HepG2 (cell line): ENCODE data around the gene HS2ST1. TPM values are rescaled to one million over a fixed set of nuclear protein-coding genes. Genes with fewer than 3 reads are reported as not detected.

Experiments
- ATAC-seq: fragments of 200-7000 bp; cut with Tn5 transposase; 3 replicates; pipeline ENCODE4 v1.9.1; 2020; ENCODE audit warnings: mild to moderate bottlenecking, moderate library complexity
- BruUV-seq: library from RNA; stranded (reverse); fragments of 400-500 nt; replicated peaks from 2 replicates; lab custom pipeline; 2021; lab: Mats Ljungman, UMichigan
- CTCF ChIA-PET: fragments of 300-600 bp; formaldehyde crosslinking; extraction: SDS; loops from one replicate; lab custom pipeline; 2021; ENCODE audit warnings: low total read pairs, inconsistent platforms, low intra/inter-chr PET ratio; lab: Yijun Ruan, JAX
- POLR2A ChIA-PET: fragments of 350-600 bp; sonication (Branson Sonifier 250); formaldehyde crosslinking; loops from one replicate; lab custom pipeline; 2020; ENCODE audit warnings: antibody characterized with exemption, inconsistent platforms; lab: Yijun Ruan, JAX
- DNase-seq: peaks from one replicate; pipeline ENCODE4 v3.0.0-alpha.2; 2015; ENCODE audit warnings: low spot score
- FAIRE-seq: peaks from 3 replicates; lab custom pipeline; 2011; peaks lifted over from hg19 to GRCh38; lab: Jason Lieb, UNC
- H2AFZ ChIP-seq: one replicate; pipeline ENCODE4 v1.6.1; 2011; ENCODE audit warnings: low read length, inconsistent platforms
- H3K27ac ChIP-seq: fragments of 300-600 bp; 3 replicates; pipeline ENCODE4 v1.8.0; 2011; ENCODE audit warnings: mixed run types, mild to moderate bottlenecking, mixed read lengths, low read length, inconsistent platforms; ENCODE audit not compliant: insufficient read depth; ENCODE audit errors: extremely low read length
- H3K27me3 ChIP-seq, 2 experiments: fragments of 200-600 bp in 1 of 2; 2 replicates in 1 of 2; 3 replicates in 1 of 2; pipeline versions ENCODE4 v1.6.0 to v1.8.0; 2011; ENCODE audit warnings: low read length in 2 of 2, mild to moderate bottlenecking in 2 of 2, moderate library complexity in 2 of 2, inconsistent platforms in 1 of 2; ENCODE audit not compliant: insufficient read depth in 2 of 2, control insufficient read depth in 1 of 2
- H3K36me3 ChIP-seq, 2 experiments: fragments of 200-600 bp in 1 of 2; replicated peaks in 1 of 2; 2 replicates in 1 of 2; 3 replicates in 1 of 2; pipeline versions ENCODE4 v1.5.1 to v1.8.0; 2011; ENCODE audit warnings: low read length in 2 of 2, inconsistent platforms in 1 of 2; ENCODE audit not compliant: insufficient read depth in 2 of 2, control insufficient read depth in 1 of 2
- H3K4me1 ChIP-seq: 2 replicates; pipeline ENCODE4 v1.5.1; 2012; ENCODE audit warnings: low read length, inconsistent platforms; ENCODE audit not compliant: insufficient read depth
- H3K4me2 ChIP-seq: 2 replicates; pipeline ENCODE4 v1.6.0; 2011; ENCODE audit warnings: low read depth, low read length, inconsistent platforms
- H3K4me3 ChIP-seq, 3 experiments: fragments of 200-600 bp in 1 of 3; sonication (generic), shearing (Covaris generic) in 1 of 3; replicated peaks in 1 of 3; 2 replicates each; pipeline ENCODE4 v1.5.1; 2011 to 2016; ENCODE audit warnings: low read length in 3 of 3, inconsistent platforms in 2 of 3, low read depth in 2 of 3, mild to moderate bottlenecking in 2 of 3, control low read depth in 1 of 3, mixed read lengths in 1 of 3; ENCODE audit not compliant: insufficient read depth in 1 of 3
- H3K79me2 ChIP-seq: one replicate; pipeline ENCODE4 v1.6.1; 2011; ENCODE audit warnings: low read length, inconsistent platforms; ENCODE audit not compliant: insufficient read depth
- H3K9ac ChIP-seq: 2 replicates; pipeline ENCODE4 v1.6.0; 2011; ENCODE audit warnings: mild to moderate bottlenecking, low read depth, low read length, inconsistent platforms; ENCODE audit not compliant: insufficient read depth
- H3K9me3 ChIP-seq: 2 replicates; pipeline ENCODE4 v1.5.1; 2012; ENCODE audit warnings: mild to moderate bottlenecking, low read length
- H4K20me1 ChIP-seq: 2 replicates; pipeline ENCODE4 v1.6.0; 2011; ENCODE audit warnings: inconsistent platforms, mild to moderate bottlenecking, low read length, moderate library complexity; ENCODE audit not compliant: insufficient read depth
- CBFB ChIP-seq: sonication (generic); formaldehyde crosslinking; IDR thresholded peaks from 2 replicates; pipeline ENCODE4 v1.4.0; 2020; ENCODE audit warnings: missing genetic modification reagents
- CENPX ChIP-seq: sonication (generic); formaldehyde crosslinking; IDR thresholded peaks from 2 replicates; pipeline ENCODE4 v1.9.0; 2021; ENCODE audit warnings: mild to moderate bottlenecking, missing genetic modification reagents, moderate library complexity
- KMT2B ChIP-seq: IDR thresholded peaks from 2 replicates; pipeline ENCODE4 v1.6.1; 2016; ENCODE audit warnings: missing genetic modification reagents, missing compliant biosample characterization
- SOX6 ChIP-seq, 2 experiments: fragments of 450-650 bp in 1 of 2; sonication (generic) in 1 of 2; formaldehyde crosslinking in 1 of 2; IDR thresholded peaks; 2 replicates each; pipeline versions ENCODE4 v1.4.0 to v1.6.1; 2017 to 2020; ENCODE audit warnings: antibody characterized with exemption in 1 of 2, mild to moderate bottlenecking in 1 of 2, missing genetic modification reagents in 1 of 2
- TCF7L2 ChIP-seq: IDR thresholded peaks from 2 replicates; pipeline ENCODE4 v1.6.1; 2011; ENCODE audit warnings: mild to moderate bottlenecking, low read depth, low read length, moderate library complexity
- U2AF2 ChIP-seq: fragments of 200-400 bp; formaldehyde crosslinking; IDR thresholded peaks from 2 replicates; pipeline ENCODE4 v1.6.1; 2017; ENCODE audit warnings: low read depth, mild to moderate bottlenecking, low read length
- ZMYM4 ChIP-seq: sonication (generic); formaldehyde crosslinking; IDR thresholded peaks from 2 replicates; pipeline ENCODE4 v1.8.1; 2023; ENCODE audit warnings: mild to moderate bottlenecking, missing genetic modification reagents
- ZNF382 ChIP-seq: sonication (generic); formaldehyde crosslinking; IDR thresholded peaks from 2 replicates; pipeline ENCODE4 v1.5.0; 2020; ENCODE audit warnings: missing genetic modification reagents, mild to moderate bottlenecking, borderline replicate concordance
- ZNF747 ChIP-seq: sonication (generic); formaldehyde crosslinking; IDR thresholded peaks from 2 replicates; pipeline ENCODE4 v1.8.1; 2023; ENCODE audit warnings: missing genetic modification reagents, mild to moderate bottlenecking, borderline replicate concordance
- ZNF780A ChIP-seq: sonication (generic); formaldehyde crosslinking; IDR thresholded peaks from 2 replicates; pipeline ENCODE4 v1.8.0; 2022; ENCODE audit warnings: mild to moderate bottlenecking, missing genetic modification reagents, moderate library complexity
- WGBS: methylation state at CpG from one replicate; pipeline ENCODE4 v1.1.6; 2017; ENCODE audit warnings: low lambda C conversion rate; 5-methylcytosine and 5-hydroxymethylcytosine counted together
- in situ Hi-C: cut with HindIII; loops from 2 replicates; pipeline ENCODE4 v1.10.0; 2017; ENCODE audit warnings: low pct_unique_long_range_greater_than_20kb; ENCODE audit not compliant: extremely low pct_ligation_motif_present
- intact Hi-C: fragments of 100-400 bp; cut with micrococcal nuclease; formaldehyde crosslinking; loops from one replicate; pipeline ENCODE4 v1.10.0; 2022; ENCODE audit not compliant: unreplicated experiment
- polyA plus RNA-seq, 8 experiments: library from polyadenylated mRNA; depleted of rRNA in 3 of 8; stranded (reverse) in 7 of 8; unstranded in 1 of 8; fragments of >200 nt; fragmentation: Illumina TruSeq in 4 of 8; extraction: Trizol in 4 of 8; gene quantifications; 2 replicates each; pipeline versions ENCODE4 v1.2.1 to v1.2.3, GENCODE V29; 2011 to 2016; ENCODE audit warnings: low read depth in 4 of 8, missing spikeins in 1 of 8, mixed read lengths in 1 of 8; ENCODE audit not compliant: insufficient read depth in 1 of 8
- total RNA-seq, 5 experiments: library from RNA; depleted of rRNA; stranded (reverse); fragments of >200 nt; fragmentation: Illumina TruSeq; extraction: Trizol; gene quantifications; 2 replicates each; pipeline ENCODE4 v1.2.3, GENCODE V29; 2016; ENCODE audit warnings: low read depth in 1 of 5
- TF ChIP-seq, protein P1 (sequence below): sonication (generic); formaldehyde crosslinking; IDR thresholded peaks from 2 replicates; pipeline ENCODE4 v1.4.0; 2020; ENCODE audit warnings: missing genetic modification reagents
- TF ChIP-seq, protein P2 (sequence below): sonication (generic); formaldehyde crosslinking; IDR thresholded peaks from 2 replicates; pipeline ENCODE4 v1.8.0; 2023; ENCODE audit warnings: mild to moderate bottlenecking, missing genetic modification reagents

The HS2ST1 gene
- total and polyA plus RNA-seq, 2 of the 13 experiments (the other 11 are each of a cell fraction or from before 2014, with no cell fraction given), result 22.1 to 58.7 TPM

DNA sequence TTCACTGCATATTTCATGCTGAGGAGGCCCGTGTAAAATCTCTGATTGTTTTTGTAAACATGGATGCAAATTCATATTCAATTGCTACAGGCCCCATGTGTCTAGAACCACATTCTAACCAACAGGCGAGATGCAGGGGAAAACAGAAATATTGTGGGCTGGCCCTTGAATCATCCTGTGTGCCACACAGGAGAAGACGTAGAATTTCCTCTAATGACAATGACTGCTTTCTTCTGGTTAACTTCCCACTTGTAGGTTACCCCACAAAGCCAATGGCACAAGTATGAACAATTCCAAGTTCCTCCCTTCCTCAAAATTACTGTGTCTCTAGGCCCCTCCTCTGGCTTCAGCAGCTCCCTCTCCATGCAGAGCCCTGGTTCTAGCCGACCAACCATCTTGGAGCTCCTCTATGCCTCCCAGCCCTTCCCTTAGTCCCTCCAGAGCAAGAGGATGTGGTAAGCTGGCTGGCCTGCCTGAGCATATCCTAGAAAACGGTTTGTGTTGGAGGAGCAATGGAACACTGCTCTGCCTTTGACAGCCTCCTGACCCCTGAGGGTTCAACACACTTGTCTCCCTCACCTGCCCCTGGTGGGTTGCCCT, 205.2 kb downstream of the HS2ST1 start:
- ChIA-PET CTCF (no interaction called here), POLR2A (no interaction called here)
- TF ChIP-seq ZNF382 (CRISPR knock-in tag) (no peak), SOX6 (IDR thresholded peaks at IDR 0.05) (no peak), SOX6 (CRISPR knock-in tag; IDR thresholded peaks at IDR 0.05) (no peak), CENPX (CRISPR knock-in tag) (no peak), ZMYM4 (CRISPR knock-in tag) (no peak), U2AF2 (no peak), CBFB (no peak), TCF7L2 (no peak), ZNF747 (CRISPR knock-in tag) (no peak), ZNF780A (CRISPR knock-in tag) (no peak), KMT2B (CRISPR knock-in tag) (no peak)
- TF ChIP-seq, protein P1, sequence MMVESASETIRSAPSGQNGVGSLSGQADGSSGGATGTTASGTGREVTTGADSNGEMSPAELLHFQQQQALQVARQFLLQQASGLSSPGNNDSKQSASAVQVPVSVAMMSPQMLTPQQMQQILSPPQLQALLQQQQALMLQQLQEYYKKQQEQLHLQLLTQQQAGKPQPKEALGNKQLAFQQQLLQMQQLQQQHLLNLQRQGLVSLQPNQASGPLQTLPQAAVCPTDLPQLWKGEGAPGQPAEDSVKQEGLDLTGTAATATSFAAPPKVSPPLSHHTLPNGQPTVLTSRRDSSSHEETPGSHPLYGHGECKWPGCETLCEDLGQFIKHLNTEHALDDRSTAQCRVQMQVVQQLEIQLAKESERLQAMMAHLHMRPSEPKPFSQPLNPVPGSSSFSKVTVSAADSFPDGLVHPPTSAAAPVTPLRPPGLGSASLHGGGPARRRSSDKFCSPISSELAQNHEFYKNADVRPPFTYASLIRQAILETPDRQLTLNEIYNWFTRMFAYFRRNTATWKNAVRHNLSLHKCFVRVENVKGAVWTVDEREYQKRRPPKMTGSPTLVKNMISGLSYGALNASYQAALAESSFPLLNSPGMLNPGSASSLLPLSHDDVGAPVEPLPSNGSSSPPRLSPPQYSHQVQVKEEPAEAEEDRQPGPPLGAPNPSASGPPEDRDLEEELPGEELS (CRISPR knock-in tag), result no peak
- TF ChIP-seq, protein P2, sequence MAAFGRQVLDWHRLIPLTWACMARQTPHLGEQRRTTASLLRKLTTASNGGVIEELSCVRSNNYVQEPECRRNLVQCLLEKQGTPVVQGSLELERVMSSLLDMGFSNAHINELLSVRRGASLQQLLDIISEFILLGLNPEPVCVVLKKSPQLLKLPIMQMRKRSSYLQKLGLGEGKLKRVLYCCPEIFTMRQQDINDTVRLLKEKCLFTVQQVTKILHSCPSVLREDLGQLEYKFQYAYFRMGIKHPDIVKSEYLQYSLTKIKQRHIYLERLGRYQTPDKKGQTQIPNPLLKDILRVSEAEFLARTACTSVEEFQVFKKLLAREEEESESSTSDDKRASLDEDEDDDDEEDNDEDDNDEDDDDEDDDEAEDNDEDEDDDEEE (CRISPR knock-in tag), result no peak
- H3K27ac ChIP-seq, result no peak overlapping the region
- no peak overlapping the region for H3K4me2 ChIP-seq
- no peak overlapping the region for H3K4me3 ChIP-seq
- WGBS, result 67% methylated on average over 5 of the region's 5 CpGs
- H4K20me1 ChIP-seq, result no peaks in the 10 kb centered on the region
- H2AFZ ChIP-seq, result no peak overlapping the region
- DNase-seq, result no peak
- no peak overlapping the region for H3K9ac ChIP-seq
- no peaks in the 10 kb centered on the region for H3K27me3 ChIP-seq
- H3K4me1 ChIP-seq, result no peaks in the 10 kb centered on the region
- no peaks in the 10 kb centered on the region for H3K79me2 ChIP-seq
- H3K9me3 ChIP-seq, result no peaks in the 10 kb centered on the region
- no peak; the same call in 2 of the 3 replicates for ATAC-seq
- intact Hi-C loops (no loop called here), in situ Hi-C loops (no loop called here)
- FAIRE-seq, result no peak
- BruUV-seq, result no TSS peak
- no peaks in the 10 kb centered on the region for H3K36me3 ChIP-seq
